ENCODE data around the gene LSAMP.
A peak's percentile ranks its signal among the peaks of the same experiment; 100 is the strongest.
"Not testable (repeated sequence)": the region's sequence is repeated elsewhere in the genome, so short reads cannot be mapped to it uniquely, and the experiment has no call there.

The LSAMP gene

DNA sequence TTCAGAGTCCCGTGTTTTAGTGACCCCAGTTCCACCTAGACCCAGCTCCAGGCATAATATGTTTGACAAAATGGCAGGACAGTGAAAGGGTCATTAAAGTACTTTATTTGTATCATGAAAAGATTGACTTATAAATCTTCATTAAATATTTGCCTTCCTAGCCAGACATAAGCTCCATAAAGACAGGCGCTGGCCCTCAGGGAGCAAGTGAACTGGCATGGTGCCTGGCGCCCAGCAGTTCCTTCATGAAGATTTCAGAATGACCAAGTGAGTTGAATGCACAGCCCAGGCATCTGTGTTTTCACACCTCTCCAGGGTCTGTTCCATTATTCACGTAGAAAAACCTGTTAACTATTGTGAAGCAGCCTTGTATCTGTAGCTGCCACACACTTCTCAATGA, 655.8 kb downstream of the LSAMP start:
- no peak for DNase-seq

DNA sequence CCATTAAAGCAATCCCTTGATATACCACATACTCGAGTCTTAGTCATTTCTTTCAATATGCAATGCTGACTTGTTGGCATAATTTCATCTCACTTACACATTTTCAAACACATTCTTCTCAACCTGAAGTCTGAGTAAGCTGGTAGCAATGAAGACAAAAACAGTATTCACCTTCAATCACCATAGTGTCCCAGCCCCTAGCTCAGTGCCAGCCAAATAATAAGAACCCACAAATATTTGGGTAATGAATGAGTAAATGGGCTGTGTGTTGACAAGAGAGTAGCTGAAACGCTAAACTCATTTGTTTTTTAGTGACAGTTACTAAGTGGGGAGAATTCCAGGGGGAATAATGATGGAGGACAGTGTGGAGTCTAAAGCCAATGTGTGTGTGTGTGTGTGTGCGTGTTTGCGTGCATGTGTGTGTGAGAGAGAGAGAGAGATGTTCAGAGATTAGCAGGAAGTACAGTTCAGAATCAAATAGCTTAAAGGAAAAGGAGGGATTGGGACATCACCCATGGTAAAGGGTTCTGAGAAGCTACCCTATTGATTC, 656.3 kb downstream of the LSAMP start:
- no peak for DNase-seq

DNA sequence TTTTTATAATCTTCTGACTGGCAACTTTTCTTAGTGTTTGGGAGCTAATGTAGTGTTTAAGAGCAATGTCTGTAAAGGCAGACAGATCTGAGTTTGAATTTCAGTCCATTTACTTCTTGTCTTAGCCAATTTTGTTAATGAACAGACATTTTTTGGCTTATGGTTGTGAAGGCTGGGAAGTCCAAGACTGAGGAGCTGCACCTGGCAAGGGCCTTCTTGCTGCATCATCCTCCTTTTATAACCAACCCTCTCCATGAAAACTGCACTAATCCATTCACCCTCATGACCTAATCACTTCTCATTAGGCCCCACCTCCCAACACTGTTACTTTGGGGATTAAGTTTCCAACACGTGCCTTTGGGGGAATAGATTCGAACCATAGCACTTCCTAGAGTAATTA, 657.5 kb downstream of the LSAMP start:
- no peak for DNase-seq

DNA sequence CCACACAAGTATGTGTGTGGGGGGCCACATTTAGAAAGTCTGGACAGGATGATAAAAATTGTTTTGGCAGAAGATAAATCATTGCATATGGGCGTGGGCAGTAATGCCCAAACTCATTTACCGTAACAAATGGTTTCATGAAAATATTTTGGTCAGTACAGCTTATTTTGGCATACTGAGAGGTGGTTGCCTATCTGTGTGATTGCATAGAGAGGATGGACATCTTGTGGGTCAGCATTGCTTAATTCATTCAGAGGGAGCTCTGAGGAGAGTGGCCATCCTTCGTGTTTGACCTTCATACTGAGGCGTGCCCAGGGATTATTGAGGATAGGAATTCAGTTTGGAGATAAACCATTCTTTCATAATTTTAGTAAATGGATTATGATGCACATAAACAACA, 659.5 kb downstream of the LSAMP start:
- no peak for DNase-seq

DNA sequence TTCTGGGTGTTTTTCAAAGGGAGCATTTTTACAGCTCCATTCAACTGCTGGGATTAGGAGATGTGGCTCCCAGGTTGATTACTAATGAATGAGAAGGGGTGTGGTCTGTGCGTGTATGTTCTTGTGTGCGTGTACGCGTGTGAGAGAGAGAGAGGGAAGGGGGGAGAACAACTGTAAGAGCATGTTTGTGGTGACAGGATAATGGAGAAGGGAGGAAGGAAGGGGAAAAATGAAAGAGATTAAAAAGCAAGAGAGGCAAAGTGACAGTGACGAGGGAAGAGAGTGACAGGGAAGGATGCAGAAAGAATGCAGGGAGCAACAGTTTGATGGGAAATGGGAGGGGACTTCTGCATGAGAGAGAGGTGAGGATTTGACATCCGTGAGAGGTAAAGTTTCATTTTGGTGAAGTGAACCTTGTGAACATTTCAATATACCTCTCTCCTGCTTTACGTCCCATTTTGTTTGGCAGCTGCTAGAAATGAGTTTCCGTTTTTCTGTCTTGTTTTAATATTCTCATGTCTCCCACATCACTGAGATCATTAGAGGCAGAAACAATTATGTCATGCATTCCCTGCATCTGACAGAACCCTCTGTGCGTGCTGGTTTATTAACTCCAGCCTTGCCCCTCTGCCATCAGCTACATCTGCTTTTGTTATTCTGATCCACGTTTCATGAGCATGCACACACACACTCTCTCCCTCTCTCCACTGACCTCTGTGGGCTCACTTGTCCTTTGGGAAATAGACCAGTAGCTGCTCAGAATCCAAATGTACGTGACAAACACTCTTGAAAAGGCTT, 660.3 kb downstream of the LSAMP start:
- peak in 1 of 2 experiments; percentile 26 for DNase-seq

DNA sequence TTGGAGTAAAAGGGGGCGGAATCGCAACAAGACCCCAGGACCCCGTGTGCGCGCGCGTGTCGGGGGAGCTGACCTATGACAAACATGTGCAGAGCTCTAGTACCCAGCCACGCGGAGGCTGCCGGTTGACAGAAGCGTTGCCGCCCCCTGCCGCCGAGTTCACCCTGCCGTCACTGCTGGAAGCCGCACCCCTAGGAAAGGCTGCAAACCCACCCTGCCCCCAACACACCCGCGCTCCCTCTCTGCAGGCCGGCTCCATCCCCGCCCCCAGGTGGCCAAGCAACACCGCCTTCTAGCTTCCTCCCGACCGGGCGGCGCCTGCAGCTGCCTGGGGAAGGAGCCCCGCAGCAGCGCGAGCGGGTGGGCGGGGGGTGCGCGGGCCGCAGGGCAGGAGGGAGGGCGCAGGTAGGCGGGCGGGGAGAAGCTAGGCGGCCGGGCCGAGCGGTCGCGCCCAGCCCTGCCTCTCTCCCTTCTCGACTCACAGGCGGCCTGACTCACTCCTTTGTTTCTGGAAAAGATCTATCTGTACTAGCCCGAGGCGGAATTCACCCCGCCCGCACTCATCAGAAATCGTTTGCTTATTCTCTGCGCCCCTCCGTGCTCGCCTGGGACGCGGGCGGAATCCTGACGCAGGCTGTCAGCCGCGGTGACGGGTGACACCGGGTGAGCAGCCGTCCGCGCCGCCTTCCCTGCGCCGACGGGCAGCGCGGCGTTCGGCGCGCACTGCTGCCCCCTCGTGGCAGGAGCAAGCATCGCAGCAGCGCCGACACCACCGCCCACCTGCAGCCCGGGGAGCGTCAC, 661.1 kb downstream of the LSAMP start:
- peak; percentile 98 for DNase-seq

DNA sequence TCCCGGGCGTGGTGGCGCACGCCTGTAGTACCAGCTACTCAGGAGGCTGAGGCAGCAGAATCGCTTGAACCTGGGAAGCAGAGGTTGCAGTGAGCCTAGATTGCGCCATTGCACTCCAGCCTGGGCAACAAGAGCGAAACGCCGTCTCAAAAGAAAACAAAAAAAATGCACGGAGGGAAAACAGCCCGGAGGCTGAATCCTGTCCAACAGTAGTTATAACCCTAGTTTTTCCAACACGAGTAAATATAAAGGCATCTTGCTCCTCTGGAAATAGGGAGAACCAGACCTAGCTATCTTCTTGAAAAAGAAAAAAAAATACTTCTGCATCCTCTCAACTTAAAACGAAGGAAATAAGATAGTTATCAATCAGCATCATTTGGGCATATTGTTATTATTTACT, 661.9 kb downstream of the LSAMP start:
- peak in 1 of 2 experiments; percentile 13 for DNase-seq

DNA sequence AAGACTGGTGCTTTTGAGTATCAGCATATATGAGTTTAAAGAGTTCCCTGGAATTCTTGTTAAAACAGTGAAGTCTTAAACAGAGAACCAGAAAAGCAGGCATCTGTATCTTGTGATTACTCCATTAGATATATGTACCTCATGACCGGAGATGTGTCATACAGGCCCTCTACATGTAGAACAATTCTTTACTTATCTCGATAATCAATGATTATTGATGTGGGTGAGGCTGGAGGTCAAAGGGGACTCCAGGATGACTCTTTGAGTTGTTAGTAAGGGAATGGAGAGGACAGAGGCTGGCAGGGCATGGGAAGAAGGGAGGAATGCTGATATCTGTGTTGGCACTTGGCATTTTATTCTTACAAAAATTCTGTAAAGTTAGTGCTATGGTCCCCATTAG, 666.3 kb downstream of the LSAMP start:
- DNase-seq, result no peak

DNA sequence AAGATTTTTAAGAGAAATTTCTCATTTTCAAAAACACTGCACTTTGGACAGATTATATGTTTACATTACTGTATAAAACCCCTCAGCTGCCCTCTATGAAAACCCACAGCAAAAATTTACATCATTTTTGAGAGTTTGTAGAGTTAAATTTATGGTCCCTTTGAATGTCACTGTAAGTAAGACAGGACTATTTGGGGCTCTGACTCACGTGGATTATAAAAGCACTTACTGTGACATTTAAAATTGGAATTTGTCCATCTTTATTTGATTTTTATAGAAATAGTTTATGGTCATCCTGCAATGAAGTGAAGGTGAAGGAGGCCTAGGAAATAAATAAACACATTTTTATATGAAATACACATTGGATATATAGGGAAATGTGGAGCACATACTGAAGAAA, 672.3 kb downstream of the LSAMP start:
- no peak for DNase-seq

DNA sequence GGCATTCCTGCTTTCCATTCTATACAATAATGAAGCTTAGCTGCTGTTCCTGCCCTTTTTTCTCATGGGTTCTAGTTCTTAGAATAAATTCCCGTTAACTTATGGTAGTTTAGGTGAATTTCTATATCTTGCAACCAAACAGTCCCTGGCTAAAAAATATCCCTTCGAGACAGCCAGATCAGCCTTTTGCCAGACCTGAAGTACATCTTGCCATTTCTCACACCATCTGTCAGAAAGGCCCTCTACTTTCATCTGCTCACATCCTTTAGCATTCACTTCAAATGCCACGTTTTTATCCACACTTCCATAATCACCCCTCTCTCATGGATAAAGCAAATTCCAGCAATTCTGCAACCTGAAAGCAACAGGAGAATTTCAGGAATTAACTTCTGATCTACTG, 676.6 kb downstream of the LSAMP start:
- DNase-seq, result peak; percentile 19 to 50

DNA sequence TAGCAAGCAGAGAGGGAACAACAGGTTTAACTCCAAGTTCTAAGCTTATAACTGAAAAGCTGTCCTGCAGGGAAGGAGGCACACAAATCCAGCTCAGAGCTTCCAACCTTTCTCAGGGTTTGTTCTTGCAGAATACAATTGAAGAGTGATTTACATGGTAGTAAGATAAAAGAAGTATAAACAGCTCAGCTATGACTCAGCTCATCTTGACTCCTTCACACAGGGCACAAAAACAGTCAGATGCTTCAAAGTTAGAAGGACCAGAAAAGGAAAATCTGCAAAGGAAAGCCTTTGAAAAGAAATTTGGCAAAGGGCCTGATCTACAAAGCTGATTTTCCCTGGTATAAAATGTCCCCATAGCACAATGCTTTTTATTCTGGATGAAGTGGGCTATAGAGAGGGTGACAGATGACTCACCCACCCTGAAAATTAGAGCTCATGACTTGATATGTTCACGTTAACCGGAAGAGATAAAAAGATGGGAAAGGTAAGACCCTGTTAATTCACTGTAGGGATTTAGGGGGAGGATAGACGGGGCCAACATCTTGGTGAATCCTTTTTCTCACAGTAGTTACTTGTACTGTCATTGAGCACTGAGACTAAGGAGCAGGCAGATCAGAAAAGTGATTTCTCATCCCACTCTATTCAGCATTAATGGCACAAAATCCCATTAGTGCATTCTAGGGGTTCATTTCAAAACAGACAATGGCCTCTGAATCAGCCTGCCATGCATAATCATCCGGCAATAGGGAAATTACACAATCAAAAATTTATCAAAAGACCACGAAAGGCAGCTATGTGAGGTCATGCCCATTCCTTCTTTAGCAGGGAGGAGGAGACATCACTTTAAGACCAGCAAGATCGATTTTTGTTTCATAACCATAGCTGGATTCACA, 678.5 kb downstream of the LSAMP start:
- no peak for DNase-seq

DNA sequence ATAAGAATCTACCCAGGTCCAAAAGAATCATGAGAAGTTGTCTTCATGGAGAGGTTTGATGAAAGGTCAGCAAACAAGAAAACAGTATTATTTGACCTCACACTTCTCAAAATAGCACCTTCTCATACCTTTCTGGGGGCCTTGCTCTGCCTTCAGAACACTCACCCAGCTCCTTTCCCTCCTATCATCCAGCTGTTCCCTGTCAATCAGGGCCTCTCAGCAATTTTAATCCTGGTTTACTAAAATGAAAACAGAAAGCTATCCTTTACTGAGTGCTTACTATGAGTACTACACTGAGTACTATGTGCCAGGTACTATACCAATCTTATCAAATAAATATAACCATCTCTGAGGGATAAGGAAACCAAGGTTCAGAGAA, 683.4 kb downstream of the LSAMP start:
- DNase-seq, result peak; percentile 11 to 68

DNA sequence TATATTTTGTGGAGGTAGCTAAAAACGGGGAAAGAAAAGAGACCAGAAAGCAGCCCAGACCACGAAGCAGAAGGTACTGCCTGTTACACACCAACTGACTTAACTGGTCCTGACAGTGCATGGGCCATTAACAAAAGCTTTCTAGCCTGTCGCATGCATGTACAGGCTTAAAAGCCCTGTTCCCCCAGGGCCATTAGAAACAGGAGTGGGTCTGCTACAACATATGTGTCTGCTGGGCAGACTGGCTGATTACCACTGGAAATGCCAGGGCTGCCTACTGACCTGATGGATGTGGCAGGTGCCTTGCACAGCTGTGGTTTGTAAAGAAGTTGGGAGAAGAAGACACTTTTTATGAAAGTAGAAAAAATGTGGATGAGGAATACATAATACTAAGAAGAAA, 684.6 kb downstream of the LSAMP start:
- DNase-seq, result peak; percentile 89 to 97

DNA sequence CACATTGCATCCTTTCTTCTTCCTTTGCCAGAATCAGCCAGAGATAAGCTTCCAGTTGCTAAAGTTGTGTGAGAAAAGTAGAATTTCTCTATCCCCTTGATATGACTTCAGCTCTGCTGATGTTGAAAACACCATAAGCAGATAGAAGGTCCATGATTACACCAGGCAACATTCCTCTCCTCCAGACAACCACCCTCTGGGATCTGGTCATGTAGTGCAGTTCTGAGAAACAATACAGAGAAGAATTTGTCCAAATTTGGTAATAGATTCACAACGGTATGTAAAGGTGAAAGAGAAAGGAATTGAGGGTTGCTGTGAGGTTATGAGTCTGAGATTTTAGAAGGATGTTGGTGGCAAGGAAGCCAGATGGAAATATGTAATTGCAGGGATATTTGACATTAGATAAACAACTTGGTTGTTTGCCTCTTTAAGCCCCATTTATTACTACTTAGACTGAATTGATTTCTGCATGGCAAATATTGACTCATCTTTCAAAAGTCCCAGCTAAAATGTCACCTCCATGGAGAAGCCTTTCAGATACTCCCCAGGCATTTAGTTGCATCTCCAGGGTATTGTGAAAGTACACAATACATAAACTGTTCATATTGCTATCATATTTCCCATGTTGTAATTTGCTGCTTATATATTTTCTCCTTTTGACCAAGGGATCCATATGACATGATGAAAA, 687.1 kb downstream of the LSAMP start:
- no peak for DNase-seq

DNA sequence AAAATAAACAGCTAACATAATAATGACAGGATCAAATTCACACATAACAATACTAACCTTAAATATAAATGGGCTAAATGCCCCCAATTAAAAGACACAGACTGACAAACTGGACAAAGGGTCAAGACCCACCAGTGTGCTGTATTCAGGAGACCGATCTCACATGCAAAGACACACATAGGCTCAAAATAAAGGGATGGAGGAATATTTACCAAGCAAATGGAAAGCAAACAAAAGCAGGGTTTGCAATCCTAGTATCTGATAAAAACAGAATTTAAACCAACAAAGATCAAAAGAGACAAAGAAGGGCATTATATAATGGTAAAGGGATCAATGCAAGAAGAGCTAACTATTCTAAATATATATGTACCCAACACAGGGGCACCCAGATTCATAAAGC, 692.3 kb downstream of the LSAMP start:
- not testable (repeated sequence) for DNase-seq

Measured in NCI-H524 (cell line).